GM12865 (cell line): ENCODE results near the gene FOXL2NB.

Experiments used
- DNase-seq: peaks from one replicate; pipeline ENCODE4 v3.0.0; 2010; ENCODE audit warnings: low read depth
- H3K4me3 ChIP-seq: 2 replicates; pipeline ENCODE4 v1.5.1; 2011; ENCODE audit warnings: mild to moderate bottlenecking, low read depth, low read length, control low read depth
- TF ChIP-seq, protein P1 (sequence below): IDR thresholded peaks from 2 replicates; pipeline ENCODE4 v1.5.1; 2011; ENCODE audit warnings: low read length, control low read depth, low read depth, inconsistent platforms; ENCODE audit not compliant: insufficient read depth; ENCODE audit errors: missing control alignments

Gene FOXL2NB

DNA sequence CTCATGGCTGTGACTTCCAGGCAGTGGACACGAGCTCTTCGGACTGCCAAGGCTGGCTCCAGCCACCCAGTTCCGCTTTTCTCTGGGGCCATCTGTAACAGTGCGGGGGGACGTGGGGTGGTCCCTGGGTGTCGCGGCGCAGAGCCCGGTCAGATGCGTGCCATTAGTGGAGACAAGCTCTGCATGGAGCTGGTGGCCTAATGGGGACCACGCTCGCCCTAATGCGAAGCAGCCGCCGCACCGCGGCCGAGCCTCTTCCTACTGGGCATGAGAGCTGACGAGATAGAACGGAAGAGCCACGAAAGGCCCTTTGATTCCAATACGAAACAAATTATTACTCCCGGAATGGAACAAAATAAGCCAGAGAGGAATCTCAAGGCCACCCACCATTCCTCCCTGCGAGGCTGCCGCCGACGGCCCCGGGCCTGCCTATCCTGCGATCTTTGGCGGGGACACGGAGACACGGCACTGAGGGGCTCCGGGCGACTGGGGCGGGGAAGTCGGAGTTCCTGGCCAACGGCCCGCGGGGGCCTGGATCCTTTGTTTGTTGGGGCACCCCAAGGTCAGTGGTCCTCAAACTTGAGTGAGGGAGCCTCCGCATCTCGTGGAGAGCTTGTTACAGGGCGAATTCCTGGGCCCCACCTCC lies 18.2 kb upstream of the FOXL2NB start:
- H3K4me3 ChIP-seq: no peak overlapping the region
- TF ChIP-seq, protein P1, sequence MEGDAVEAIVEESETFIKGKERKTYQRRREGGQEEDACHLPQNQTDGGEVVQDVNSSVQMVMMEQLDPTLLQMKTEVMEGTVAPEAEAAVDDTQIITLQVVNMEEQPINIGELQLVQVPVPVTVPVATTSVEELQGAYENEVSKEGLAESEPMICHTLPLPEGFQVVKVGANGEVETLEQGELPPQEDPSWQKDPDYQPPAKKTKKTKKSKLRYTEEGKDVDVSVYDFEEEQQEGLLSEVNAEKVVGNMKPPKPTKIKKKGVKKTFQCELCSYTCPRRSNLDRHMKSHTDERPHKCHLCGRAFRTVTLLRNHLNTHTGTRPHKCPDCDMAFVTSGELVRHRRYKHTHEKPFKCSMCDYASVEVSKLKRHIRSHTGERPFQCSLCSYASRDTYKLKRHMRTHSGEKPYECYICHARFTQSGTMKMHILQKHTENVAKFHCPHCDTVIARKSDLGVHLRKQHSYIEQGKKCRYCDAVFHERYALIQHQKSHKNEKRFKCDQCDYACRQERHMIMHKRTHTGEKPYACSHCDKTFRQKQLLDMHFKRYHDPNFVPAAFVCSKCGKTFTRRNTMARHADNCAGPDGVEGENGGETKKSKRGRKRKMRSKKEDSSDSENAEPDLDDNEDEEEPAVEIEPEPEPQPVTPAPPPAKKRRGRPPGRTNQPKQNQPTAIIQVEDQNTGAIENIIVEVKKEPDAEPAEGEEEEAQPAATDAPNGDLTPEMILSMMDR: no peak
- DNase-seq: no peak

DNA sequence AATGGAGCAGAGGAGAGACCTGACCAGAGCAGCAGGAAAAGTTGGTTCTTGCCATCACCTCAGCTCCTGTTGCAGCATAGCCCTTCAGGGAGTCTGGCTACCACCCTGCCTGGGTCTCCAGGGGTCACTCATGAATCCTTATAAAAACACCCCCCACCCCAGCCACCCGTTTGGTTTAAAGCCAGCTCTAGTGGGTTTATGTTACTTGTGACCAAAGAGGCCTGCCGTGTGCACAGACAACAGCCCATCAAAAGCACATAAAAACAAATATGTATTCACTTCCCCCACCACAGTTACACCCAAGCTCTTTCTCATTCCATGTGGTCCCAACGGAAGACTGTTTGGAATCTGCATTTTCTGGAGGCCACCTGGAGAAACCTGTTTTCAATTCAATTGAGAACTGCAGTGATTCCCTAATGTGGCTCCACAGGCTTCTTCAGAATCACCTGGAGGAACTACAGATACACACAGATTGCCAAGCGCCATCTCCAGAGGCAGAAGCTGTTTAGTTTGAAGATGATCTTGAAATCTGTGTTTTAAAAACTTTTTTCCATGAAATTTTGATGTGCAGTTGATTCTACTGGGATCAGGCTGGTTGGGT lies 13.8 kb upstream of the FOXL2NB start:
- H3K4me3 ChIP-seq: no peak overlapping the region
- DNase-seq: no peak
- TF ChIP-seq, protein P1: no peak

DNA sequence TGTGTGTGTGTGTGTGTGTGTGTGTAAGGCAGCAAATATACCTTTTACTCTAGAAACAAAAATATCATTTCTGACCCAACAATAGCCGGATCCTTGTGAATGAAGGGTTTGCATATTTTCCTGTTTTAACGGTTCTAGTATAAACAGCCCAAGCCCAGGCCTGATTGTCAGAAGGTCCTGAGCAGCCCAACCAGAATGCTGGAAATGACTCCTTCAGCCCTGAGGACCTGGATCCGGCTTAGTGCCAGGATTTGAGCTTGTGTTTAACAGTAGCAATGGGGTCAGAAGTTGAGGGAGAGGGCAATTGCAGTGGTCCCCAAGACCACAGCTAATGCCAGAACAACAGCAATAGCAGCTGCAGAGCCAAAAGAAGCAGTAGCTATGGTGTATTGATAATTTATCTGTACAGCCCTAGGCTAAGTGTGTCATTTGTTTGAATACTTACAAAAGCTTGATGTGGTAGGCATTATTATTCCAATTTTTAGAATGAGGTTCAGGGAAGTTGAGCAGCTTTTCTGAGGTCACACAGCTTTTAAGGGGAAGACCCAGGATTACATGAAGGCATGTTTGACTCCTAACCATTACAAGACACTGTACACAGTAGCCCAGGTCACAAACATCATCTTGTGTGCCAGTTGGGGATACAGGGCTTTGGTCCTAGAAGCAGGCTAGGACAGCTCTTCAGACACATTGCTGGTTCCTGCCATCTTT lies 12.9 kb upstream of the FOXL2NB start:
- no peak overlapping the region for H3K4me3 ChIP-seq
- DNase-seq: no peak
- TF ChIP-seq, protein P1: no peak

DNA sequence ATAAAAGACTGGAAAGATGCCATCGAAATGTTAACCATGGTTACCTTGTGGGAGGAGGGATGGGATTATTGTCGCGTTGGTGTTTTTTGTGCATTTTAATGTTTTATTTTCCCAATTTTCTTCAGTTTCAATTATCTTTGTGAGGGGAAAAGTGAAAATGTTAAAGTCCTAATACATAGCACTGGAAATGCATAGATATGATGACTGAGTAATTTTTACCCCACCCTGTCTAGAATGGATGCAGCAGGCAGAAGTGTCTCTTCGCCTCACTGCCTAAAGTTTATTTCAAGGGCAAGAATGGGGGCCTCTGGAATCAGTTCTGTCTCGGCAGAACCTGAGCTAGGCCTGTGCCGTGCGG lies 11.5 kb upstream of the FOXL2NB start:
- DNase-seq: no peak
- no peak overlapping the region for H3K4me3 ChIP-seq
- TF ChIP-seq, protein P1: no peak

DNA sequence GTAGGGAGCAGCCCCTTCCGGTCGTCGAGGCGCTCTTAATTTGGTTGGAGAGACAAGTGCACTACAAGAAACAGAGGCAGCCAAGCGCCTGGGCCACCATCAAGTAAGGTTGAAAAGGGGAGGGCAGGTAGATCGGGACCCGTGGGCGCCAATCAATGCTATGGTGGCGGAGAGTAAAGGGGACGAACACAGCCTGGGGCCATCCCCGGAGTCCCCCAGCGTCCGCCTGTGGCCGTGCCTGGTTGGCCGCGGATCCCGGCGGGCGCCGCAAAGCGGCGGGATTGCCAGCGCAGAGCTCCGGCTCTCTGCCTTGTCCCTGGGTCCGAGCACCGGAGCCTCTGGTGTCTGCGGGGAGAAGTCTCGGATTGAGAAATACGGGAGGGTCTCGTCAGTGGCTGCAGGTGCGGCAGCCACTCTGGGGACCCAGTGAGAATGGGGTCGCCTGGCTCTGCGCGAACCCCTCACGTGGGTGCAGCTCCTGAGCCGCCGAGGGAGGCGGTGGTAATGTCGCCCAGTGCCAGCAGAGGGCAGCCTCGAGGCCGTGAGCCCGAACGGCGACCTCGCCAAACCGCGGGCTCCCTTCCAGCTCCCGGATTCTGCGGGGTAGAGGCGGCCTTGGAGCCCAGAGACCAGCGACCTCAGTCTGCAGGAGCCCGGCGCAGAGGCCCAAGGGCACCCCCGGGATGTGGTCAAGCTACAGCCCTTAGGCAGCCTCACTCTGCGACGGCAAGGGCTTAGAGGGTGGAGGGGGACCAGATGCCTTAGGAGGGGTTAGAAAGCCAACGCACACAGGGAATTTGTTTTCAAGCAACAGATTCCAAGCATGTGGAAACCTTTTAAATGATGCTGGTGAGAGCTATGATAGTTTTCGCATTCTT lies 10.9 kb upstream of the FOXL2NB start:
- TF ChIP-seq, protein P1: peak; percentile 90
- H3K4me3 ChIP-seq: no peak overlapping the region
- DNase-seq: peak; percentile 44

DNA sequence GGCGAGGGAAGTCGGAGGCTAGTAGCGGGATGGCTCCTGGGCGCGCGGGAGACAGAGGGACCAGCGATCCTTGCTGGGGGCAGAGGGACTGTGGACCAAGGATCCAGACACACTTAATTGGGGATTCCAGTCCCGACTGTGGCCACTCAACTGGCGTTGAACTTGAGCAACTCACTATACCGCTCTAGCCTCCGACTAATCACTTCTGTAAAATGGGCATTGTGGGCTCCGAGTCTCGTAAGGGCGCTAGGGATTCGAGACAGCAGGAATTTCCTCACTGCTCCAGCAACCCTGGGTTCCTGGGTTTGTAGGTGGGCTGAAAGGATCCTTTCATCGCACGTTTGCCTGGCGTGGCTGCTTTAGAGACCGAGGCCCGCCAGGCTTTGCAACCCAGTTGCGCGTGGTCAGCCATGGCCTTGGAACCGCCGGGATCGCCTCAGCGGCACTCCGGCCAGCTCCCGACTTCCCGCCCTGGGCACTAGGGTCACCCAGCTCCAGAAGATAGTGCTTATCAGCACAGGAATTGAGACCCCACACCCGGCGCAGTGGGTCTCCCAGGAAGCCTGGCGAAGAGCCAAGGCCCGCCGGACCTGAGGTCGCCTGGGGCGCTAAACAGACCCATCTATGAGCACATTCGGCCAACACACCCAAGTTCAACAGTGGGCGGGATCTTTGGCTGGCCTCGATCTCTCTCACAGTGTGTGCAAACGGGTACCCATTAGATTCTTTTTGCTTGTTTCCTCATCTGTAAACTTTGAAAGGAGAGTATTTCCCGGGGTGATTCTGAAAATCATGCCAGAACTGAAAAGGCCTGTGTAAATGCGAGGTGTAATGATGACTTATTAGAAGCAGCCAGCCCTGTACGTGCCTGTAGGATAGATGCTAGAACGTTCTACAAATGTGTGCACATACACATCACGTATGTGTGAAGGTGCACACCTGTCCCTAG lies 10.0 kb upstream of the FOXL2NB start:
- no peak overlapping the region for H3K4me3 ChIP-seq
- TF ChIP-seq, protein P1: no peak
- DNase-seq: no peak
